ENCODE data around the gene NUDT14. TPM values are rescaled to one million over a fixed set of nuclear protein-coding genes. Genes with fewer than 3 reads are reported as not detected.

NUDT14 gene
- total and polyA plus RNA-seq, 2 experiments from 2014 or later: 14.8 to 38.4 TPM

GRCh38 chr14:105142651-105143450, 38.3 kb downstream of the NUDT14 start:
- TF ChIP-seq CREB1 (CRISPR knock-in tag; IDR thresholded peaks at IDR 0.05; ENCODE audit: low read depth): no peak
- TF ChIP-seq JUNB (IDR thresholded peaks at IDR 0.05; ENCODE audit: unreplicated experiment): no peak
- TF ChIP-seq POLR2AphosphoS5 (IDR thresholded peaks at IDR 0.05; ENCODE audit: low read depth): no peak
- TF ChIP-seq EZH2 (IDR thresholded peaks at IDR 0.05; ENCODE audit: low read depth, unreplicated experiment): no peak
- no peak for TF ChIP-seq ZNF114 (CRISPR knock-in tag; IDR thresholded peaks at IDR 0.05)
- TF ChIP-seq EZH2phosphoT487 (IDR thresholded peaks at IDR 0.05; ENCODE audit: unreplicated experiment): no peak
- no peak for TF ChIP-seq NANOG (IDR thresholded peaks at IDR 0.05; ENCODE audit: borderline replicate concordance)
- TF ChIP-seq STAT1 (IDR thresholded peaks at IDR 0.05; ENCODE audit: unreplicated experiment): no peak
- TF ChIP-seq CTCF (conservative IDR thresholded peaks at IDR 0.05; ENCODE audit: low read depth in 2 of 2): no peak
- TF ChIP-seq REST (IDR thresholded peaks at IDR 0.05; ENCODE audit: unreplicated experiment): no peak
- no peak for TF ChIP-seq ZNF462 (CRISPR knock-in tag; IDR thresholded peaks at IDR 0.05)
- TF ChIP-seq ETS1 (IDR thresholded peaks at IDR 0.05): no peak
- no peak for TF ChIP-seq ZNF331 (CRISPR knock-in tag; IDR thresholded peaks at IDR 0.05; ENCODE audit: low read depth)
- Histone ChIP-seq H3K36me3 (ENCODE audit: insufficient read depth) (no peaks in the 10 kb centered on the region), H3K27me3 (ENCODE audit: insufficient read depth) (no peaks in the 10 kb centered on the region), H3K4me3 (no peak overlapping the region), H3K27ac (ENCODE audit: low read depth) (no peak overlapping the region), H3F3A (replicated peaks; ENCODE audit: low read depth) (no peaks in the 10 kb centered on the region), H3K4me1 (ENCODE audit: insufficient read depth) (no peaks in the 10 kb centered on the region), H3K4me2 (no peak overlapping the region), H3K79me2 (replicated peaks; ENCODE audit: insufficient read depth) (no peaks in the 10 kb centered on the region), H3K9me2 (ENCODE audit: insufficient read depth) (no peaks in the 10 kb centered on the region), H4K20me1 (replicated peaks; ENCODE audit: insufficient read depth) (no peaks in the 10 kb centered on the region), H2AFZ (no peak overlapping the region)
- Mint-ChIP-seq H3K9me3 (peaks cover 19% of the 10 kb centered on the region), H3K4me1 (no peaks in the 10 kb centered on the region), H3K27me3 (ENCODE audit: insufficient read depth, low read depth, poor library complexity) (peaks cover 9% of the 10 kb centered on the region), H3K27ac (no peak overlapping the region), H3K4me3 (no peak overlapping the region), H3K36me3 (ENCODE audit: low read depth) (peaks cover 9% of the 10 kb centered on the region; the same call in 2 of the 3 replicates)
- no peak for DNase-seq (ENCODE audit: low spot score)
- ATAC-seq: no peak
